ENCODE data around the gene CTDSPL.

CTDSPL gene

DNA sequence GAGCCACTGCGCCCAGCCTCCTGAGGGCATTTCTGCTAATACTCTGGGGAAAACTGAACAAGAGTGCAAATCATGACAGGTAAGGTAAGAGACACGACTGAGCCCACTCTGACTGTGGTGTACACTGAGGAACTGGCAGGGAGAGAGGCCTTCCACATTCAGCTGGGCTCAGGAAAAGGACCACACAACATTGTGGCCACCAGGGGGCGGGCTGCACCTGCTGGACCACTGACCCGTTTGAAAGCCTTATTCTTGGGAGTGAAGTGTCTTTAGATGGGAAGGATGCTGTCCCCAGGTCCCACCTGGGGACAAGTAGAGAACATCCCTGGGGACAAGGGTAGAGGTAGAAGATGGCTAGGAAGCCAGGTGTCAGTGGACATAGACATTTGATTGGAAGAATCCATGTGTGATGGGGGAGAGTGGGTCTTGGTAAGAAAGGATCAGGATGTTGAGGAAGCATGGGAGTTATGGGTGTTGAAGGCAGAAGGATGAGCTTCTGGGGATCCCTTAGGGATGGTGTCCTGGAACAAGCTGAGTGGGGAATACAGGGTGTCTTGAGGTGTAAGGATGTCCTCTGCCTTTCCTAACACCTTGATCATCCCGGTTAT lies 6.2 kb upstream of the CTDSPL start:
- DNase-seq: peak; percentile 19

DNA sequence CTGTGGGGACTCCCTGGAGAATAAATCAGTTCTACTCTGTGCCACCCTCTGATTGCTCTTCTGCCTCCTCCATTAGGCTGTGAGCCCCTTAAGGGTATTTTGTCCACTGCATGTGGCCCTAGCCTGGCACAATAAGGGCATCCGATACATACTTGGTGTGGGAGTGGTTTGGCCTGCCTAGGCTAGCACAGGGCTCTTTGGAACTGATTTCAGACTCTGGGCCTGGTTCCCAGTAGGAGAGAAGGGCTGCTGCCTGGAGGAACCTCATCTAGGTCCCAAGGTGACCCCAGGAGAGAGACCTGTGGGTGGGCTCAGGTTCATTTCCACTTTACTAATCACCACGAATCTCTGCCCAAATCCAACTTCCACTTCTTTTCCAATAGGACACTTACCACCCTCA lies 5.3 kb upstream of the CTDSPL start:
- no peak for DNase-seq

DNA sequence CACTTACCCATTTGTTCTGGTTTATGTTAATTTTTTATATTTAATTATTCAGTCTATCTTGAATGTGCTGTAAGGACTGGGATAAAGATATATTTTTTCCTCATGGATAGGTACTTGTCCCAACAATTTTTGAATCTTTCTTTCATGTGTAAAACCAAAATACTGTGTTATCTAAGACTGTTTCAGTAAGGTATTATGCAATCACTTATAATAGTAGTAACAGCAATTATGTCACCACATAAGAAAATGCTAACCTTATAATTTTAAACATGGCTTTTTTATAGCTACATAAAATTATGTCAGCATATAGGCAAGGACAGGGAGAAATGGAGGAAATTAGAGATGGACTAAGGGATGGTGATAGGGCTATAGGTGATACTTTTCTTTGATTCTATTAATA lies 2.9 kb upstream of the CTDSPL start:
- DNase-seq: no peak

DNA sequence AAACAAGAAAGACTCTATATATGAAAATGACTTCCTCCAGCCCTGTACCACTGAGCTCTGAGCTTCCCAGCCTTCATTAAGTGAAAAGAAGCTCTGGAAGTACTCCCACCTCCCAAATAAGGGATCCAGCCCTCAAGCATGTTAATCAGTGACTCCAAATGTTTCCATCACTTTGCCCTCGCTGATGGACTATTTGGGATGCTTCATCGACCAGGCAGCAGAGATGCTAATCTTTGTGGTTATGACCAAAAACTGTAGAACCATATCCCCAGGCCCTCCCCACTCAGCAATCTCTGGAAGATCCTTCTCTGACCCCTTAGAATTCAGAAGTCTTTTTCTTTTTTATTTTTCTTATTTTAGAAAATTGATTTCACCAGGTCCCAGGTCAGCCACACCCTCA lies 2.3 kb upstream of the CTDSPL start:
- no peak for DNase-seq

DNA sequence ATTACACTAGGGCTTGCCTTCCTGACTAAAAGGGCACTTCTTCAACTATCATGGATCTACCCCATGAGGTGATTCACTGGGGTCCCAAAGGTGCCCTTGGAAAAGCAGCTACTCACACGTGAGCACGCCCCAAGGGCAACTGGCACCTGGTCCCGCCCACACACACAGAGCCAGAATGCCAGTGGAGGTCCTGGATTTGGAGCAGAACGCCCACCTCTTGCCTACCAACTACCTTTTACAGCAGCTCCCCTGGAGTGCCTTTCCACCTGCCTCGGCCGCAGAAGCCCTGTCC lies 1.8 kb upstream of the CTDSPL start:
- no peak for DNase-seq

DNA sequence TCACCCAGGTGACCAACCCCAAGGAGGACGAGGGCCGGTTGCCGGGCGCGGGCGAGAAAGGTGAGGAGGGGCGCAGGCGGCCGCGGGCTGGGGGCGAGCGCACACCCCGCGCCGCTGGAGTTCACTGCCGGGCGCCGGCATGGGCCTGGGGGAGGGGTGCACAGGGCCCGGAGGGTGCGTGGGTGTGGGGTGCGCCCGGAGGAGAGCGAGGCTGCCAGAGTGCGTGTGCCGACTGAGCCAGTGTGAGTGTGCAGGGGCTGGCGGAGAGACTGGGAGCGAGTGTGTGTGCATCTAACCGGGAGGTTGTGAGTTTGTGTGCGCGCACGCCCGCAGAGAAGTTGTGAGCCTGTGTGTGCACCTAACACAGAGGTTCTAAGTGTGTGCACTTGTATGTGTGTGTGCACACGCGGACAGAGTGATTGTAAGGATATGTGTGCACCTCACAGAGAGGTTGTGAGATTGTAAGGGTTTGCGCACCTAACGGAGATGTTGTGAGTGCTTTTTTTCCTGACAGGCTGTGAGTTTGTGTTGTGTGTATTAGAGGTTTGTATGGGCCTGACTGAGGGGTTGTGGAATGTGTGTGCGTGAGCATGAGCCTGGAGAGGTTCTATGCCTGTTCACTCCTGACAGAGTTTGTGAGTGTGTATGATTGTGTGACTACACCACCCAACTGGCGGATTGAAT lies 681 bp downstream of the CTDSPL start:
- DNase-seq: no peak

DNA sequence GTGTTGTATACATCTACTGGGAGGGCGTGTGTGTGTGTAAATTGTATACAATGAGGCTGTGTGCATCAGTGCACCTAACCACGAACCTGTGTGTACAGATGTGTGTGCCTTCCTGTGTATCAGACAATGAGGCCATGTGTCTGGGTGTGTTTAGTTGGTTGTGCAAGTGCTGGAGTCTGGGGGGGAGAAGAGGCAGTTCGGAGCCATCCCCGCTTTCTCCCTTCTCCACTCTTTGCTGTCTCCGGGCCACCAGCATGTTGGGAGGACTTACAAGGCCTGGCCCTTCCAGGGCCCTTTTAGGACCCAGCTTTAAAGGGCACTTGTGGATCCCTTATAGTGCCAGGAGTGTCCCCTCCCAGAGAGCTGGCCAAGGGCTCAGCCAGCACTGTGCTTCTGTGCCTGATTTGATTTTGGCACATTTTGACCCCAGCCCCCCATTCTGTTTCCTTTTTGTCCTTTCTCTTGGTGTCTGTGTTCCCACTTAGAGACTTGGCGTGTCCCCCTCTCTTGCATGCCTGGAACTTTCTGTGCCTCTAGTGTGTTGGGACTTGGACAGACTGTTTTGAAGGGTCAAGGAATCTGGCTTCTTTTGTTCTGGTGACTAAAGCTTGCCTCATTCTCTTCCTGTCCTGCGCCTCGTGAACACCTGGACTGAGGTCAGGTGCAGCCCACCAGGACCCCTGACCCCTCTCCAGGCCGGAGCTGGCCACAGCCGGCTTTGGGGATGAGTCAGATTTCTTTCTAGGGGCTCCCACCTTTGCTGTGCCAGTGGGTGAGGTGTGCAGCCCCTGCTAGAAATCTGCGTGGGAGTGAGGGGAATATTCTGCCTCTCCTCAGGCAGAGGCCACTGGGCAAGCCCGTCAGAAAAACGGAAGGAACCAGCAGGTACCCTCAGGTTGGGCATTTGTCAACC lies 1.5 kb downstream of the CTDSPL start:
- no peak for DNase-seq

DNA sequence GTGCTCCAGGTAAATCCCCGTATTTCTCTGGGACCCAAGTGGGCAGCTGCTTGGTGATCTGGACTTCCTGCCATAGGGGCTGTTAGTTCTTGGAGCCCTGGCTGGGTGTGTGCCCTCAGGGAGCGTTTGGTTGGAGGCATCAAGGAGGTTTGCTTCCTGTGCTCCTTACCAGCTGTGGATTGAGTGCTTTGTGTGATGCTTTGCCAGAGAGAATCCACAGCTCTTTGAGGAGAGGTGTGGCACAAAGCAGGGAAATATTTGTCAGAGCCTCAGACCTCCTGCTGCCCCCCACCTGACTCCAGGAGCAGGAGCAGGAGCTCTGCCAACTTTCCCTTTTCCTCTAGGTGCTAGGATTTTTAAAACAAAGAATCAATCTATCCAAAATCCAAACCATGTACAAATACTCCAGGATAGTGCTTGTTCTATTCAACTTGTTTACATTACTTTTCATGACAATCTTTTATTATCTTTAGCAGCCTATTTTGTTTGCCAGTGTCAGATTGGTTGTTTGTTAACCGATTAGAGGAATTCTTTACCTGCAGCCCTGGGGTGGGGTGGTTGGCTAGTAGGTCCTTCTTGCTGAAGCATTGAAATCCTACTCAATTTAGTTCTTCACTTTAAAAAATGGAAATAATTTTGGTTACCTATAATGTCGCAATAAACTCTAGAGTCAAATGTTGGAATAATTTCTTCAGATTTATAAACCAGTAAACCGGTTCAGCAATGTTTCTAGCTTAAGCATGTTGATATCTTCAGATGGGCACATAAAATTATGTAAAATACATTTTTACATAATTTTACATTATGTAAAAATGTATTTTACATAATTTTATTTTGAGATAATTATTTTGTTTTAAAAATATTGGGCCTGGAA lies 2.5 kb downstream of the CTDSPL start:
- DNase-seq: peak; percentile 11

DNA sequence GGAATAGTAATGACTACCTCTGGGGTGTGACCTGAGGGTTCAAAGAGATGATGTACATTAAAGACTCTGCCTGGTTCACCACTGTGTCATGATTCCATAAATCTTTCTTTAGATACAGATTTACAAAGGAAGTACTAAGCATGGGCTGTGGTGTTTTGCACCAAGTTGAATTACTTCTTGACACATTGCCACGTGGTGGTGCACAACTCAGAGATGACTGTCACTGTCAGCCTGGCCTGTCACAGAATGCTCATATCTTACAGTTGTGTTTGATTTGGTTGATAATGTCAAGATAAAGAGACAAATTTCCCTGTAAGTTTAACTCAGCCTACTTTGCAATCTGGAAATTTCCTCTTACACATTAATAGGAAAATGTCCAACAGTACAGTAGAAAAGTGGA lies 3.2 kb downstream of the CTDSPL start:
- no peak for DNase-seq

DNA sequence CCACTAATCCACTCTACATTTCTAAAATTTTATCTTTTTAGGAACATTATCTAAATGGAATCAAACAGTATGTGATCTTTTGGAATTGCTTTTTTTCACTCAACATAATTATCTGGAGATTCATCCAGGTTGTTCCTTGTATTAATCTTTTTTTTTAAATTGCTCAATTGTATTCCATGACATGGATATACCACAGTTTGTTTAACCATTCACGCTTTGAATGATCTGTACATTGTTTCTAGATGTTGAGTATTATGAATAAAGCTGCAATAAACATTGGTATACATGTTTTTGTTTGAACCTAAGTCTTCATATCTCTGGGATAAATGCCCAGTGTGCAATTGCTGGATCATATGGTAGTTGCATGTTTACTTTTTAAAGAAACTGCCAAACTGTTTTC lies 5.5 kb downstream of the CTDSPL start:
- no peak for DNase-seq

DNA sequence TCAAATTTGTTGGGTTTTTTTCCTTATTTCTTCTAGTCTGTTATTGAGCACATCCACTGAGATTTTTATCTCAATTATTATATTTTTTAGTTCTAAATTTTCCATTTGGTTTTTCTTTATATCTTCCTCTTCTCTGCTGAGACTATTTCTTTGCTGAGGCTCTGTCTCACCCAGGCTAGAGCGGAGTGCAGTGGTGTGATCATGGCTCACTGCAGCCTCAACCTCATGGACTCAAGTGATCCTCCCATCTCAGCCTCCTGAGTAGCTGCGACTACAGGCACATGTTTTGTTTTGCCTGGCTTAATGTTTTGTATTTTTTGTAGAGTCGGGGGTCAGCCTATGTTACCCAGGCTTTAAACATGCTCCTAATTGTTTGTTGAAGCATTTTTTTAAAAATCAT lies 10.2 kb downstream of the CTDSPL start:
- no peak for DNase-seq

DNA sequence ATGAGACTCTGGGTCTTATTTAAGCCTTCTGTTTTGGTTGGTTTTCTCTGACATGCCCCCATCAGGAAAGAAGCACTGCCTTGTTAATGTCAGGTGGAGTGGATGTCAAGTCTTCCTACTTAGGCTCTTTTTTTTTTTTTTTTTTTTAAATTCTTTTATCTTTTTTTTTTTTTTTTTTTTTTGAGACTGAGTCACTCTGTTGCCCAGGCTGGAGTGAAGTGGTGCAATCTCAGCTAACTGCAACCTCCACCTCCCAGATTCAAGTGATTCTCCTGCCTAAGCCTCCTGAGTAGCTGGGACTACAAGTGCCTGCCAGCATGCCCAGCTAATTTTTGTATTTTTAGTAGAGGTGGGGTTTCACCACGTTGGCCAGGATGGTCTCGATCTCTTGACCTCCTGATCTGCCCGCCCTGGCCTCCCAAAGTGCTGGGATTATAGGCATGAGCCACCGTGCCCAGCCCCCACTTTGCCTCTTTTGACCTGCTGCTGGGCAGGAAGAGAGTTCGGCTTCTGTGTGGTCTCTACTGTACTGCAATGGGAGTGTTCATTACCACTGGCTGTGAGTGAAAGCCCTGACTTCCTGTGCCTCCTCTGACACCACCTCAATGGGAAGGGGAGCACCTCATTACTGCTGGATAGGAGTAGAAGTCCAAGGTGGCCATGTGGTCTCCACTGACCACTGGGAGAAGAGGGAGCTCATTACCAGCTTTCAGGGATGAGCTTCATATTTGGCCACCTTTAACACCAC lies 10.9 kb downstream of the CTDSPL start:
- no peak for DNase-seq

DNA sequence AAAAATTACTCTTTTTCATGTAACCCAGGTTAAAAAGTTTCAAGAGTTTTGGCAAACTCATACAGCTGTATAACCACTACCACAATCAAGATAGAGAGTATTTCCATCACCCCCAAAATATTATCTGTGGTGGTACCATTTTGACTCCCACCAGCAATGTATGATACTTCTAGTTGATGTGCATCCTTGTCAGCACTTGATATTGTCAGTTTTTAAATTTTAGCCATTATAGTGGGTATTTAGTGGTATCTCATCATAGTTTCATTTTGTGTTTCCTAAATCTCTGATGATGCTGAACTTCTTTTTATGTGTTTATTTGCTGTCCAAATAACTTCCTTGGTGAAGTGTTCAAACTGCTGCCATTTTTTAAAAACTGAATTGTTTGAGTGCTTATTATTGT lies 14.6 kb downstream of the CTDSPL start:
- DNase-seq: no peak

DNA sequence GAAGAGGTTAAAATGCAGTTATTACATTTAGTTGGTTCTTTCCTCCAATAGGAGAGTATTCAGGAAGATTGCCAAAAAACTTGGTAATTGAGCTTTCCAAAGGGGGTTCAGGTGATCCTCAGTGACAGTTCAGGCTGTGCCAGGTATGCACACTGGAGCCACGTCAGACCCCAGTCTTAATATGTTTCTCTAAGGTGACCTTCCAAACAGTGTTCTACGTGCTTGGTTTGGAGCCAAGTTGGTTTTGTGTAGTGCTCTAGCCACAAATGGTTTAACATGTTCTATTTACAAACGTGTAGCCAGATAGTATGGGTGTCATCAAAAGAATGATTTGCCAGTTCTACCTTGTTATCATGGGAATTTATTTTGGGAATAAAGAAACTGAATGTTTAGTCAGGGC lies 21.0 kb downstream of the CTDSPL start:
- DNase-seq: no peak

DNA sequence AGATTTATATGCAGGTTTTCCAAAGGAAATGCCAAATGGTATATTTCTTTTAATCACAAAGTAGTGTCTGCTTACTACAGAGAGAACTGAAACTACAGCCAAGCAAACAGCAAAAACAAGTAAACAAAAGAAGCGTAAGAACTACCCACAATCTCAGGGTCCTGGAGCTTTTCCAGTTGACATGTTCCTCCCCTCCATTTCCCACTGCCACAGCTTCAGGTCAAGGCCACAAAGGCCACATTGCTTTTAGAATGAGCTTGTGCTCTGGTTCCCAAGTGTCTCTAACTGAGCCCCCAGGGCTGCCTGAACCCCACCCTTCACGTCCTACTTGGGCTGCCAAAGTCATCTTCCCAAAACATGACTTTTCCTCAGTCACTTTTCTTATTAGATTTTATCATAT lies 24.1 kb downstream of the CTDSPL start:
- DNase-seq: no peak

DNA sequence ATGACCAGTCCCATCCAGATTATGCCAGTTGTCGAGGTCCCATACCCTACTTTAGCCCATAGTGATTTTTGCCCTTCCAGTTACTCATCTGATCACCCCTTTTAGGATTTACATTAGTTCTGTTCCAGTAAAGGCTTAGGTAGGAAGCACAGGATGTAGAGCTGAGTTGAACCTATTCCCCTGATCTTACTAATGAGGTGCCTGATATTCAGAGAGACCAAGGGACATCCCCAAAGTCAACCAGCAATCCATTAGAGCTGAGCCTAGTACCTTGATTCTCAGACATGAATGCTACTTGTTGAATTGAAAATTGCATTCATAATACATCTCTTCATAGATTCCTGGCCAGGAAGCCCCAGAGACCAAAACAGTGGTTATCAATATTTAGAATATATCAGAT lies 24.7 kb downstream of the CTDSPL start:
- no peak for DNase-seq

DNA sequence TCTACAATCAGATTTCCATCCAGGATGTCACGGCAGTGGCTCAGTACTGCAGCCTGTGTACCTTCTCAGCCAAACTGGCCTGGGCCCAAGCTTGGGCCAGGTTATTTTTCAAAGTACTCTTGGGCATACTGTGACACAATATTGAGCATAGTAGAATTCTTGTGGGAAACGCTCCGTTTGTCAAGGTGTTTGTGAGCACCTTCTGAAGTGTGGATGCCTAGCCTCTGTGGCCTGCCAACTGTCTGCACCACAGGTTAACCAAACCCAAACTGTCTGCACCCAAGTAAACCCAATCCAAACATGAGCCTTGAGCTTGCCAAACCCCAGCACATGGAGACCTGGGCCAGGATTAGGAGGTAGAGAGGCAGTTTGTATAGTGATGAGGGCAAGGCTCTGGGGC lies 25.4 kb downstream of the CTDSPL start:
- no peak for DNase-seq

DNA sequence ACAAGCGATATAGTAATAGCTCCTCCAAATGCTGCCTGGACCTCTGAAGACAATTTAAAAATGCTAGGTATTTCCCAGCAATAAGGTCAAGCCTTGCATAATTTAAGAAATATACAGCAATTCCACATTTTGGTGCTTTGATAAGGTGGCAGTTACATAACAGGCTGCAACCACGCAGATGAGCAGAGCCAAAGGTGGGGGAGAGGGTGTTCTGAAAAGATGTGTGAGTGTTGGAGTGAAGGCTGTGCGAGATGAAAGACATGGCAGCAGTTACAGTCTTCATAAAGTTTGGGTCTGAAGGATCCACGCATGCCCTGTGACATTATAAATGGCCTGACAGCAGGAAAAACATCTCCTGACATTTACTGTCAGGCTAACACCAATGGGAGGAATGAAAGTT lies 26.1 kb downstream of the CTDSPL start:
- DNase-seq: no peak

DNA sequence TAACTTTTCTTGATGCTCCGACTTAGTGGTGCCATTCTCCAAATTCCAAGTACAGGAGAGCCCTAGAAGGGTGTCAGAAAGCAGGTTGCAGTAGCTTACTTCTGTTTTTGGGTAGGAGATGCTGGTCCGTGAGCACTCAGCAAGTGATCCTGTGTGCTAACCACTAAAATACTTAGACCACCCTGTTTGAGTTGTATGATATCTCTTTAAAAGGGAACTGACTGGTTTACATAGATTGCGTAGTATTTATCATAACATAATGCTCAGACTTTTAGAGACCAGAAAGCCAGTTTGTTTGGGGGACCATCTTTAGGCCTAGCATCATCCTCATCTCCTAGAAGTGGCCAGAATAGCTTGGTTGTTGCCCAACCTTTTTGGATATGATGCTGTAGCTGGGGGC lies 26.7 kb downstream of the CTDSPL start:
- DNase-seq: no peak

DNA sequence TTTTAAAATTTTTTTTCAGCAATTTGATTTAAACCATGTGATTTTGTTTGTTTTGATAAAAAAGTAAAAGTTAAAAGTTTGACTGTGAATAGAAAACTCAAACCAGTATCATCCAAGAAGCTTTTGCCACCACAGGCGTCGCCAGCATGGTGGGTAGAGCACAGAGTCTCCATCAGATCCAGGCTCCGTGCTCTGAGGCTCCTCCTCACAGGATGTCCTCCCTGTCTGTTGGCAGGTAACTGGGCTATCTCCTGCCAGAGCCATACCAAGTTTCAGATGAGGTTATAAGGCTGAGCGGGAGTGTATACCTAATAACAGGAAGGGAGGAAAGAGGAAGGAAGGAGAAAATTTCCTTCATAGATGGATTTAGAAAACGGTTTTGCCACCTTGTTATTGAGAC lies 28.8 kb downstream of the CTDSPL start:
- DNase-seq: no peak

DNA sequence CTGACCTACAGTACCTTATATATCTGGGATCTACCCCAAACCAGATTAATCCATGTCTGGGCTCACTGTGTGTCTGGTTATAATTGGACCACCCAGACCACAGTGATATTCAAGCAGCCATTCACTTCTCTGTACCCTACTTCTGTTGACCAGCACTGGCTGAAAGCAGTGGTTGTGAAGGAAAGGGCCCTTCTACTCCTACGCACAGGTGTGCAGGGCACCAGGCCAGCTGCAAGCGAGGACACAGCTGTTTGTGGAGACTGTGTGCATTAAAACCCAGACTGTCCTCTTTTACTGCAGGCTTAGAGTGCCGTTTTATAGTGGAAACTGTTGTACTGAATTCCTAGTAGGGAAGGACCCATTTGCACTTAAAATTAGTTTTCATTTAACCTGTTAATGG lies 29.5 kb downstream of the CTDSPL start:
- no peak for DNase-seq

DNA sequence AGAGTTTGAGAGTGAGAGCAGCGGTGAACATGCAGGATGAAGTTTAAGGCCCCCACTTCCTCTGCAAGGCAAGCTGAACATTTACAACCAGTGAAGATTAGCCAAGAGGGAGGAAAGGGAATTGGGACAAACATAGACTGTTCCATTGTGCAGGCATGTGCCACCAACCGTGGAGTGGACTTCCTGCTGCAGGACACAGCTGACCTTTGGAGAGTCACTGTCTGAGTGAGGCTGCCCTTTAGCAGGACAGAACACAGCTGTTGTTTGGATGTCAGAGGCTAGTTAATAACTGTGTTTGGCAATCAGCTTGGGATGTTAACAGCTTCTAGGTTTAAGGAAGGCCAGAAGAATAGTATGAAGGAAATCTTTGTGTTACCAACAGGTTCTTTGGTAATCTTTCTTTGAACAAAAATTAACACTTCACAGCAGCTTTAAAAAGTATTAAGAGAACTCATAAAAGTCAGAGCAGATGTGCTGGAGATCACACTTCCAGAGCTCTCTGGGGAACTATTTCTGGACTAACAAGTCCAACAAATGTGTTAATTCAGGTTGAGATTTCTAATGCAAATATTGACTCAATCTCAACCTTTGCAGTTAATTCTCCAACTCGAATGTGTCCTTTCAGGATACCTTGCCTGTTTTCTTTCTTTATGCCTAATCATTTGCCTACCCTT lies 31.4 kb downstream of the CTDSPL start:
- no peak for DNase-seq

Measured in NCI-H1105 (cell line).